A673 (cell line): ENCODE results near the gene NPEPL1.

Source experiments
- EZH2 ChIP-seq: fragments of 200-600 bp; sonication (generic); IDR thresholded peaks from 2 replicates; pipeline ENCODE4 v1.6.1; 2017; ENCODE audit warnings: borderline replicate concordance, low read depth, mild to moderate bottlenecking, mixed read lengths, antibody characterized with exemption, low read length; ENCODE audit not compliant: poor library complexity, severe bottlenecking
- TF ChIP-seq, protein P1 (sequence below): fragments of 300-800, 200-600 bp; sonication (generic); conservative IDR thresholded peaks from 2 replicates; pipeline ENCODE4 v1.5.1; 2017; ENCODE audit warnings: low read depth, mild to moderate bottlenecking, antibody characterized with exemption, low read length, moderate library complexity, mixed read lengths

DNA sequence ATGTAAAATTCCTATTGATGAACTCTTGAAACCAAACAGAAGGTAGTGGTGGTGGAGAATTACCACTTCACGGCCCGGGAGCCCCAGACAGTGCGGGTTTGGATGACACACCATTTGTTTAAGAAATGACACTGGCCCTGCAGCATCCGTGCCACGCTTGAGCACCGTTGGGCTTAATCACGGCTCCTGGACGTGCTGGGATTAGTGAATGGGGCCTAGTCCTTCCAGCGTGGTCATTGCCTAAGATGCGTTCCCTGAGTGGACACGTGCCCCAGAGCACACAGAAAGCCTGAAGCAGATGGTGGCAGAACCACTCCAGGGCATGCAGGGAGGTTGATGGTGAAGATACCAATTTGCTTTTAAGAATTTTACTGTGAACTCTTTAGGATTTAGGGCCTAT lies 27.0 kb upstream of the NPEPL1 start:
- TF ChIP-seq, protein P1, sequence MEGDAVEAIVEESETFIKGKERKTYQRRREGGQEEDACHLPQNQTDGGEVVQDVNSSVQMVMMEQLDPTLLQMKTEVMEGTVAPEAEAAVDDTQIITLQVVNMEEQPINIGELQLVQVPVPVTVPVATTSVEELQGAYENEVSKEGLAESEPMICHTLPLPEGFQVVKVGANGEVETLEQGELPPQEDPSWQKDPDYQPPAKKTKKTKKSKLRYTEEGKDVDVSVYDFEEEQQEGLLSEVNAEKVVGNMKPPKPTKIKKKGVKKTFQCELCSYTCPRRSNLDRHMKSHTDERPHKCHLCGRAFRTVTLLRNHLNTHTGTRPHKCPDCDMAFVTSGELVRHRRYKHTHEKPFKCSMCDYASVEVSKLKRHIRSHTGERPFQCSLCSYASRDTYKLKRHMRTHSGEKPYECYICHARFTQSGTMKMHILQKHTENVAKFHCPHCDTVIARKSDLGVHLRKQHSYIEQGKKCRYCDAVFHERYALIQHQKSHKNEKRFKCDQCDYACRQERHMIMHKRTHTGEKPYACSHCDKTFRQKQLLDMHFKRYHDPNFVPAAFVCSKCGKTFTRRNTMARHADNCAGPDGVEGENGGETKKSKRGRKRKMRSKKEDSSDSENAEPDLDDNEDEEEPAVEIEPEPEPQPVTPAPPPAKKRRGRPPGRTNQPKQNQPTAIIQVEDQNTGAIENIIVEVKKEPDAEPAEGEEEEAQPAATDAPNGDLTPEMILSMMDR: no peak
- TF ChIP-seq EZH2: no peak
